HG03432 (cell line): ENCODE measurements around the gene BCL2L12.

Experiments used
- ATAC-seq: cut with Tn5 transposase; IDR thresholded peaks from one replicate; pipeline ENCODE4 v1.9.1; 2021; ENCODE audit warnings: mild to moderate bottlenecking, moderate library complexity; ENCODE audit not compliant: unreplicated experiment

The BCL2L12 gene

DNA sequence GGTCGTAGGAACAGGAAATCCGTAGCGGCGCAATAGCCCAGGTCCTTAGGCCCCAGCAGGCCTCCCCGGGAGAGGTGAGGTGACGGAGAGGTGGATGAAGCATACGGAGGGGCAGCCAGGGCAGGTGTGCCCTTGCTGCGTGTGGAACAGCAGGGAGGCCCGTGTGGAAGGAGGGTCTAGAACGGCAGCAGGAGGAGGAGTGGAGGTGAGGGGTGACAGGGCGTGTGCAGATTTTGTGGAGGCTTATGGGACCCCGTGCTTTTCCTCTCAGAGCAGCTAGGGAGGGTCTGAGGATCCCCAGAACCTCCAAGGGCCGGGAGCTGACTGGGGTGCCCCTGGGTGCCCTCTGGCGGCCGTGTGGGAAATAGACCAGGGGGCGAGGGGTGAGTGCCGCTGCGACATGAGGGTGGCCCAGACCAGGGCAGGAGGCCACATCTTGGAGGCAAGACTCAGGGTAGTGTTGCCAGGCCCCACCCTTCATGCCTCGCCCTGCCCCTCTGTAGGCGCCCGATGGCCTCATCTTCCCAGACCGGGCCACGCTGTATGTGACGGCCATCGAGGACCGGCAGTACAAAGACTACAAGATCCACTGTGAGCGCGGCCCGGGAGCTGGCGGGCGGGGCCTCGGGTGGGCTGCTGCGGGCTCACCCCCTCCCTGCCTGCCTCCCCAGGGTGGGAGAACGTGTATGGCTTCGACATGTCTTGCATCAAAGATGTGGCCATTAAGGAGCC, 18.7 kb downstream of the BCL2L12 start:
- ATAC-seq, result no peak

DNA sequence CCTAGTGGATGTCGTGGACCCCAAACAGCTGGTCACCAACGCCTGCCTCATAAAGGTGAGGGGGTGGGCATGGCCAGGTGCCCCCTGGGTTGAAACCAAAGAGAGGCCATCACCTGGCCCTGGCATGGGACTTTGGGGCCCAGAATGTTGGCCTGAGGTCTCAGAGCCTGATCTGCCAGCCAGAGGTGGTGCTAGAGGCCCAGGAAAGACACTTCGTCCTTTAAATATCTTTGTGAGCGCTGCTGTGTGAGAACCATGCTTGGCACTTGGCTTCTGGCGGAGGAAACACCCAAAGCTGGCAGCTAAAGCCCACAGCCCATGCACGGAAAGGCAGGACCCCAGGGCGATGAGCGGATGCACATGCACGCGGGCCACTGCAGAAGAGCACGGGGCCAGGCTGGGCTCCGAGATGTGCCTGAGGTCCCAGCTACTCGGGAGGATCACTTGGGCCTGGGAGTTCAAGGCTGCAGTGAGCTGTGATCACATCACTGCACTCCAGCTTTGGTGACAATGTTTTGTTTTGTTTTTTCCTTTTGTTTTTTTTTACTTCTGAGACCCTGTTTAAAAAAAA, 19.3 kb downstream of the BCL2L12 start:
- ATAC-seq, result no peak

DNA sequence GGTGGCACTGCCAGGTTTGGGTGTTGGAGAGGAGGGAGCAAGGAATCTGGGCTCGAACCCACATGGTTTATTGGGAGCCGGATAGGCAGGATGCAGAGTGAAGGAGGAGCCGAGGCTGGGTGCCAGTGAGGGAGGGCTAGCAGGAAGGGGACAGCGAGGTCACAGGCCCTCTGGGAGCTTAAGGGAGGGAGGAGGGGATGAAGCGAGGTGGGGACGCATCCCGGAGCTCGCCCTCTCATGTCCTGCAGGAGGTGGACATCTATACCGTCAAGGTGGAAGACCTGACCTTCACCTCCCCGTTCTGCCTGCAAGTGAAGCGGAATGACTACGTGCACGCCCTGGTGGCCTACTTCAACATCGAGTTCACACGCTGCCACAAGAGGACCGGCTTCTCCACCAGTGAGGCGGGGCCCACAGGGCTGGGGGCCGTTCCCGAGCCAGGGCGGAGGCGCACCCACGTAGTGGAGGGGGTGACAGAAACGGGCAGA, 20.2 kb downstream of the BCL2L12 start:
- no peak for ATAC-seq

DNA sequence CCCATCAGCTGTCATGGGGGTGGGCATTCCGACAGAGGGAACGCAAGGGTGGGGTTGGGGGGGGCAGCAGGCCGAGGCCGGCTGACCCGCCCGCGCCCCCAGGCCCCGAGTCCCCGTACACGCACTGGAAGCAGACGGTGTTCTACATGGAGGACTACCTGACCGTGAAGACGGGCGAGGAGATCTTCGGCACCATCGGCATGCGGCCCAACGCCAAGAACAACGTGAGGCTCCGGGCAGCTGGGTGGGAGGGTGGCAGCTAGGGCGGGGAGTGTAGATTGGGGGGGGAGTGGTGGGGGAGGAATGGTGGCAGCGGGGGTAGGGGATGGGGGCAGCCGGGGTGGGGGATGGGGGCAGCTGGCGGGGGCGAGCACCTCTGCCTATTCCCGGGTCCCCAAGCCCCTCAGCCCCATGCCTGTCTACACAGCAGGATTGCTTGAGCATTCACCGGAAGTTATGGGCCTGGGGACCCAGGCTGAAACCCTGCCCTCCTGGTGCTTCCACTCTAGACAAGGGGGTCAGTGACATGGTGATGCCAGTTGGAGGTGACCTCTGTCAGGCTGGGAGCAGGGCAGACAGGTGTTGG, 20.9 kb downstream of the BCL2L12 start:
- ATAC-seq, result no peak

DNA sequence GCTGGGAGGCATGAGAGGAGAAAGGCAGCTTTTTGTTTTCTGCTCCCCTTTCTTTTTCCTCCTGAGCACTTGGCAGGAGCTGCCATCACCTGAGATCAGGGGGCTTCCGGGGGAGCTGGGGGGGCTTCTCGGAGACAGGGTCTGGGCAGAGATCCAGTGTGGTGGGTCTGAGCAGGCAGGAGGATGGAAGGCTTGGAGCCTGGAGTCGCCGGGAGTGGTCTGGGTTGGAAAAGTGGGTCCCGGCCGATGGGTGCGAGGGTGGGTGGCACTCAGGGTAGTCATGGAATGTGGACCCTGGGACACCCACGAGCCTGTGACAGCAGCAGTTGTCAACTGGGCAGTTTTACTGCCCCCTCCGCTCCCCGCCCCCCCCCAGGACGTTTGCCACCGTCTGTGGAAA, 21.4 kb downstream of the BCL2L12 start:
- no peak for ATAC-seq

DNA sequence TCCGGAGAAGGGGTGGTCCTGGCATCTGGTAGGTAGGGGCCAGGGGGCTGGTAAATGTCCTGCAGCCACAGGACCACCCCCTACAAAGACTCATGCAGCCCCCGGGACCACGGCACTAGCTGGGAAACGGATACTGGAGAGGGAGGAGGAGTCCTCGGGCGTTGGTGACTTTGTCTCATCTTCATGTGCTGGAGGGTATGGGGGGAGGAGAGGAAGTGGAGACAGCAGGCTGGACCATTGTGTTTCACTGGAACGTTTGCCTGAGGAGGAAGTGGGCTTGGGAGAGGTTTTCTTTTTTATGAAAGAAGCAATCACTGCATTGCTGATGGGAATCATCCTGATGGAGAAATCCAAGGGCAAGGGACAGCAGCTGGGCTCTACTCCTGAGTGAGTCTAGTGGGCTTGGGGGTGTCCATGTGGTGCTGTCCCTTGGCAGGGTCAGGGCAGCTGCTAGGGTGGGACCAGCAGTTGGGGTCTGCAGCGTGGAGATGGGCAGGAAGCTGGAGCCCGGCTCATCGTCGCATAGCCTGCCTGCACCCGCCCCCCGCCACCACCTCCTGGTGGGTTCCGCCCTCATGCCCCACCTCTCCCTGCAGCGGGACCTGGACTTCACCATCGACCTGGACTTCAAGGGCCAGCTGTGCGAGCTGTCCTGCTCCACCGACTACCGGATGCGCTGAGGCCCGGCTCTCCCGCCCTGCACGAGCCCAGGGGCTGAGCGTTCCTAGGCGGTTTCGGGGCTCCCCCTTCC, 22.0 kb downstream of the BCL2L12 start:
- ATAC-seq, result no peak

DNA sequence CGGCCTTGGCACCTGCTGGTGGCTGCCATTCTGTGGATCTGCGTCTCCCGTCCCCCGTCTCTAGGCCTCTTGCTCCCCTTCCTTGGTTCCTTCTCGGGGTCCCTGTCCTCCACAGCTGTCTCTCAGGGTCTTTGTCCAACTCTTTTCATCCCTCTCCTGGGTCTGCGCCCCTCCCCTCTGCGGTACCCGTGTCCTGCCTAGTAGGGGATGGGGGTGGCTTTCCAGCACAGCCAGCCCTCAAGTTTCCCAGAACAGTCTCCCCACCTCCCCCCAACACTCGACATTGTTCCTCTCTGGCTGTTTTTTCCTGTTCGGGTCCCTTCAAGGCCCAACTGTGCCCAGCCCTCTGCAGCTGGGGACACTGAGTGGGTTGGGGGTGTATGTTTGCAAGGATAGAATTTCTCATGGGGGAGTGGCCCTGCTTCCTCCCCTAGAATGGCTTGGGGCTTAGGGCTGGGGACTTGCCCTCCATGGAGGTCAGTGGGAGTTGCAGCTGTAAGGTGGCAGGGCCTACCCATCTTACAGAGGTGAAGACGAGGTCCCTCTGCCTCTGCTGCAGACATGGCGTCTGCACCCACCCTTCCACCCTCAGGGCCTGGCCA, 22.9 kb downstream of the BCL2L12 start:
- ATAC-seq, result no peak

DNA sequence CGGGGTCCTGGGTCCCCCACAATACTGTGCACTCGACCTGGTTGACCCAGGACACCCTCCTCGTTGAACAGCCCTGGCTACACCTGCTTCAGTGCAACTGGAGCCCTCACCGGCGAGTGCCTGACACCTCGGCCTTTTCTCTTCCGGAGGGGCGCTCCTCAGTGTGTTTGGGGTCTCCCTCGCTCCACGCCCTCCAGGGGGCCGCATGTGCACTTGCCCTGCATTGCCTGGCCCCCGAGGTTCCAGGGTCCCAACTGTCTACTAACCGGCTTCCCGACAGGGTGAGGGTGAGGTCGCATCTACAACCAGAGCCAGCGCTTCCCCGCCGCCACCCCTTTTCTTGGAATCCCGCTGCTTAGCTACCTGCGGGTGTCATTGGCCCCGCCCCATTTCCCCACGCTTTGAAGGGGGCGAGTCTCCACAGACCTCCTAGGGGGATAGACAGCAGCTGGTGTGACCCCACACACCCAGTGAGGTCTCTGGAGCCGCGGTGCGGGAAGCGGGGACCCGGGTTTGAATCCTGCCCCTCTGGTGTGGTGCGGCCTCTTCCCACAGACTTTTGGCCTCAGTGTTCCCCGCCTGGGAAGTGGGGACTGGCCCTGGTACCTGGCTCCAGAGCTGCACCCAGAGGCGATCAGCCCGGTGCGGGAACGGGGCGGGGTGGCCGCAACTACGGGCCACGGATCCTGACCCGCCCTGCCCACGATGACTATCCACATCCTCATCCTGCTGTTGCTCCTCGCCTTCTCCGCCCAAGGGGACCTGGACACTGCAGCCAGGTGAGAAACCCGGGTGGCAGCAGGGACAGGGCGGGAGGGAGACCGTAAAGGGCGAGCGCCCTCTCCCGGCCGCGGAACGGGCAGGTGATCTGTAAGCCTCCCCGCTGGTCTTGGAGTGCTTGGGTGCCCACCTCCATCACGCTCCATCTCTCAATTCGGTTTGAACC, 23.7 kb downstream of the BCL2L12 start, which contains the start of gene ADM5:
Gene ADM5 (plus strand): TSS at position 462 of the 946 bp plus-strand sequence. CDS start 244 bp downstream, at position 706.
- ATAC-seq, result no peak

DNA sequence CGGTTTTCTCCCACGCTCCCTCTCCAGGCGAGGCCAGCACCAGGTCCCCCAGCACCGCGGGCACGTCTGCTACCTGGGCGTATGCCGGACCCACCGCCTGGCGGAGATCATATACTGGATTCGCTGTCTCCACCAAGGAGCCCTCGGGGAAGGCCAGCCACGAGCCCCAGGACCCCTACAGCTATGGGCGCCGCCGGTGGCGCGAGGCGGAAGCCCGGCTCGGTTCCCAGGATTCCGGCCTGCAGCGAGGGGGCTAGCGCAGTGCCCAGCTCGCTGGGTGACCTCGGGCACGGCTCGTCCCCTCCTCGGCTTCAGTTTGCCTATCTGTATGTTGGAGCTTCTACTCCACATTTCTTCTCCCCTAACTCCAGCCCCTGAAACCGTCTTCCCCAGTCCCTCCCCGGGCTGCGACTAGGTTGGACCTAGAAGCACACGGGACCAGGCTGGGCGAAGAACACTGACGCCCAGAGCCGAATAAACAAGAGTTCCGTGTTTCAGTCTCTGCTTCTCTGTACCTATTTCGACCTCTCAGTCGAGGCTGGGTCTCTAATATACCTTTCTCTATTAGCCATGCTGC, 24.4 kb downstream of the BCL2L12 start:
- ATAC-seq, result no peak

DNA sequence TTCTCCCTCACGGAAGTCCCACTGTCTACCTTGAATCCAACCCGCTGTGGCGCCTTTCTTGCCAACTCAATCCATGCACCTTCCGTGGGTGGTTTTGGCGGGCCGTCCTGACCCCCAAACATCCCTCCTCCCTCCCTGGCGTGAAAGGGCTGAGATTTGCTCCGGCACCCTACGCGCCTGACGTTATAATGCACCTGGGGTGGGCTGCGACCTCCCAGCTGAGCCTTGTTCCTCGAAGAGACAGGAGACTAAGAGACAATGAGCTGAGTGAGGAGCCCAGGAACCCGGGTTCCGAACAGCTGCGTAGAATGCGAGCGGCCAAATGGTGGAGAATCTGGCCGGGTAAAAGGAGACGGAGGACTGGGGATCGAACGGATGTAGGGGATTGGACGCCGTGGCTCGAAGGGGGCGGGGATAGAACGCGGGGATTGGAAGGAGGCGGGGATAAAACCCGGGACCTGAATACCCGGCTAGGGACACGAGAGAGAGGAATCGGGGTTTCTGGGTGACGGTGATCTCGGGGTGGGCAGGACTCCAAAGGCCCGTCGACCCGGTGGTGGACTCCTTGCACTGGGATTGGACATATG, 25.0 kb downstream of the BCL2L12 start, which contains the start of gene CPT1C:
Gene CPT1C (plus strand): TSS at position 461 of the 587 bp plus-strand sequence. CDS start 1,137 bp downstream, outside the sequence.
- no peak for ATAC-seq

DNA sequence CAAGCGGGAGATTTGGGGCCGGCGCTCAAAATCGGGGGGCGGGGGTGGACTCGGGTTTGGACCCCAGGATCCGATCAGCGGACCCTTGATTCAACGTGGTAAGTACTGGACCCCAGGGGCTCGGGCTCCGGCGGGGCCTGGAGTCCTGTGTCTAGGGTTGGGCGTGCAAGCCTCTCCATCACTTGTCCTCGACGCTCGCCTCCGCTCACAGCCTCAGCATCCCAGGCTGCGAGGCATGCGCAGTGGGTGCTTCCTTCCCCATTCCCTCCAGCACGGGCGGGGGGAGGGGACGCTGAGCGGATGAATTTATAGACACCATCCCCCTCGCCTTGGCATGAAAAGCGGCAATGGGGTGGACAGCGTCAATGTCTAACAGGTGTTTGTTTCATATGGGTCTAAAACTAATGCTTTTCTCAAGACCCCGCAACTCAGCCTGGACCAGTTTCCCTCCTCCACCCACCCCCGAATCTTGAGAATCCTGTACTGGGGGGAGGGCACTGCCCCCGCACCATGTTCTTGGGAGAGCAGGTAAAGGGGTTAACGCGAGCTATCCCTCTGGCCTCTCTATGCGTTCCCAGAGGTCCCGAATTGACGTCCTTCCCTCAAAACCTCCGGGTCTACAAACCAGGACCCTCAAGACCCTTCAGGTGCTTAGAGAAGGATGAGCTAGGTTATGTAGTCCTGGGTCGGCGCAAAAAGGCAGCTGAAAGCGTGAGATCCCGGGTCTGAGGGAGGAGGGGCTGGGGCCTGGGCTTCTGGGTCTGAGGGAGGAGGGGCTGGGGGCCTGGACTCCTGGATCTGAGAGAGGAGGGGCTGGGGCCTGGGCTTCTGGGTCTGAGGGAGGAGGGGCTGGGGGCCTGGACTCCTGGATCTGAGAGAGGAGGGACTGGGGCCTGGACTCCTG, 25.8 kb downstream of the BCL2L12 start:
- ATAC-seq, result no peak

DNA sequence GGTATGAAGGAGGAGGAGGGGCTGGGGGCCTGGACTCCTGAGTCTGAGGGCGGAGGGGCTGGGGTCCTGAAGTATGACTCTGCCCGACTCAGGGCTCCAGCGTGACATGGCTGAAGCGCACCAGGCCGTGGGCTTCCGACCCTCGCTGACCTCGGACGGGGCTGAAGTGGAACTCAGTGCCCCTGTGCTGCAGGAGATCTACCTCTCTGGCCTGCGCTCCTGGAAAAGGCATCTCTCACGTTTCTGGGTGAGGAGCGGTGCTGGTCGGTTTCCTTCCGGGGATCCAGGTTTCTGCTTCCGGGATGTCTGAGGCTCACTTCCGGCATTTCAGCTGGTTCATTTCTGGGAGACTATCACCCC, 26.4 kb downstream of the BCL2L12 start:
- no peak for ATAC-seq

DNA sequence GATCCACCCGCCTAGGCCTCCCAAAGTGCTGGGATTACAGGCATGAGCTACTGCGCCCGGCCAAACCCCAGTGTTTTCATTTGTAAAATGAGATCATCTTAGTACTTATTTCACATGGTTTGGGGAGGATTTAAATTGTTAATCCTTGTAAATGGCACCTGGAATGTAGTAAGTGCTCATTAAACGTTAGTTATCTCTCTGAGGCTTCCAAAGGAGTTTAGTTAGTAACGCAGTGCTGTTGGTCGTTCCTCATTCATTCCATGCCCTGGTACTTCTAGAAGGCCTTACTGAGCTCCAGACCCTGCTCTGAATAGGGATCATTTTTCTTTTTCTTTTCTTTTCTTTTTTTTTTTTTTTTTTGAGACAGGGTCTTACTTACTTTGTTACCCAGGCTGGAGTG, 30.4 kb downstream of the BCL2L12 start:
- ATAC-seq, result no peak

DNA sequence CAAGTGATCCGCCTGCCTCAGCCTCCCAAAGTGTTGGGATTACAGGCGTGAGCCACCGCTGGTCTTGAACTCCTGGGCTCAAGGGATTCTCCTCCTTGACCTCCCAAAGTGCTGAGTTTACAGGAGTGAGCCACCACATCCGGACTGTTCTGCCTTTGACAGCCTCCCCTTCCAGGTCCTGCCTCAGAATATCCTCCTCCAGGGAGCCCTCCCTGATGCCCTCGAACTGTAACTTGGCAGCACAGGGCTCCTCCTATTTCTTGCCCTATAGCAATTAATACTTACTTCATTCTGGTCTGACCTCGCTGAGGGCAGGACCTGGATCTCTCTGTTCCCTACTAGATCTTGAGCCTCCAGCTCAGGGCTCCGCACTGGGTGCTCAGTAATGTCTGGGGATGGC, 31.1 kb downstream of the BCL2L12 start:
- no peak for ATAC-seq

DNA sequence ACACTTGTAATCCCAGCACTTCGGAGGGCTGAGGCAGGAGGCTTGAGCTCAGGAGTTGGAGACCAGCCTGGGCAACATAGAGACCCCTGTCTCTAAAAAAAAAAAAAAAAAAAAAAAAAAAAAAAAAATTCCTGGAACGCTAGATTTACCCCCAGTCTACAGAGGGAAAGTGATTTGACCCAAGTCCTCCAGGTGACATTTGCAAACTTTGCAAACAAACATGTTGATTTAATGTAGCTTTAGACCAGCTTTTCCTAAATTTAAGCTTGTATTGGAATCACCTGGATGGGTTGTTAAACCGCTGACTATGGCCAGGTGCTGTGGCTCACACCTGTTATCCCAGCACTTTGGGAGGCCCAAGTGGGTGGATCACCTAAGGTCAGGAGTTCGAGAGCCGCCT, 33.6 kb downstream of the BCL2L12 start:
- no peak for ATAC-seq

DNA sequence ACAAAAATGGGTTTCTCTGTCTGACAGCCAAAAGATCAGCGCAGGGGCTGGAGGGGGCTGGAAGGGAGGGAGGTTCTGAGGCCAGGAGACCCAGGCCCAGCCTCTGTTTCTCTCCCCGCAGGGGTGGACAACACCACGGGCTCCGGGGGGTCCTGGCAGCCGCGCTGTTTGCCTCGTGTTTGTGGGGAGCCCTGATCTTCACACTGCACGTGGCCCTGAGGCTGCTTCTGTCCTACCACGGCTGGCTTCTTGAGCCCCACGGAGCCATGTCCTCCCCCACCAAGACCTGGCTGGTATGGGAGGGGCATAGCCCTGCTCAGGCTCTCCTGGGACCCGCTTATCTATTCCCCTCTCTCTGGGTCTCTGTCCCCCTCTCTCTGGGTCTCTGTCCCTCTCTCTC, 34.8 kb downstream of the BCL2L12 start:
- ATAC-seq, result no peak

DNA sequence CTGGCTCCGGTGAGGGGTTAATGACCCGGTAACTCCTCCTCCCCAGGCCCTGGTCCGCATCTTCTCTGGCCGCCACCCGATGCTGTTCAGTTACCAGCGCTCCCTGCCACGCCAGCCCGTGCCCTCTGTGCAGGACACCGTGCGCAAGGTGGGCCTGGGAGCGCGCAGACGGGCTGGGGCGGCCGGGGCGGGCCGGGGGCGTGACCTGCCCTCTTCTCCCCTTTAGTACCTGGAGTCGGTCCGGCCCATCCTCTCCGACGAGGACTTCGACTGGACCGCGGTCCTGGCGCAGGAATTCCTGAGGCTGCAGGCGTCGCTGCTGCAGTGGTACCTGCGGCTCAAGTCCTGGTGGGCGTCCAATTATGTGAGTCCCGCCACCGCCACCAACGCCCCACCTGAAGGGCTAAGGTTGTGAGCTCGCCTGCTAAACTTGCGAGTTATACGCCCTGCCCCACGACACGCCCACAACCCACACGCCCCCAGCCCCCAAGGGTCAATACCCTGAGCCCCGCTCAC, 35.6 kb downstream of the BCL2L12 start:
- no peak for ATAC-seq
